Measurements from ENCODE around the gene EPHA1. TPM values are rescaled to one million over a fixed set of nuclear protein-coding genes. Genes with fewer than 3 reads are reported as not detected.

Gene EPHA1
- polyA plus RNA-seq, 1 of the 3 experiments (the other 2 are of a cell fraction) = 0.49 TPM

DNA sequence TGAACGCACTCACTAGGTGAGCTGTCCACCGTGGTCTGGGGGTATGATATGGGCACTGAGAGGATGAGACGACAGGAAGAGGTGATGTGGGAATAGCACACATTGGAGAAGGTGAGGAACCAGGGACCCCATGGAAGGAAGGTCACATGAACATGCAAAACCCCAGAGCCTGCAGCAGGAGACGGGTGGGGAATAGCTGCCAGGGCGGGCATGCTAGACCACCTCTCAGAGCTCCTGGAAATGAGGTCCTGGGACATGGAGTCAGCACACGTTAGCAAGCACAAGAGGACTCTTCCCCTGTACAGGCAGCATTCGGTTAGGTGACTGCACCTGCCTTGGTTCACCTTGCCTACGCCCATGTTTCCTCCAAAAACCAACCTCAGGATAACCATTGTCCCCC, 54.3 kb downstream of the EPHA1 start:
- no peak overlapping the region for H3K4me2 ChIP-seq
- POLR2A ChIA-PET = no interaction called here
- H3K4me3 ChIP-seq (ENCODE audit: low read depth in 2 of 2, low read length in 1 of 2) = no peak overlapping the region
- H3K27me3 ChIP-seq (ENCODE audit: insufficient read depth) = no peaks in the 10 kb centered on the region
- H3F3A ChIP-seq (replicated peaks; ENCODE audit: insufficient read depth) = no peaks in the 10 kb centered on the region
- no peaks in the 10 kb centered on the region for H3K79me2 ChIP-seq (ENCODE audit: insufficient read depth)
- DNase-seq = no peak
- H4K20me1 ChIP-seq (ENCODE audit: insufficient read depth) = no peaks in the 10 kb centered on the region
- H3K27ac ChIP-seq (ENCODE audit: low read depth in 2 of 2, low read length in 1 of 2) = no peak overlapping the region
- H3K4me1 ChIP-seq (ENCODE audit: control insufficient read depth in 1 of 2, insufficient read depth in 2 of 2, low read depth in 1 of 2, low read length in 1 of 2) = no peaks in the 10 kb centered on the region
- no peak overlapping the region for H3K9ac ChIP-seq
- H3K9me2 ChIP-seq = no peaks in the 10 kb centered on the region
- TF ChIP-seq TCF12 (IDR thresholded peaks at IDR 0.05) (no peak), CHD2 (IDR thresholded peaks at IDR 0.05; ENCODE audit: low read length, partially characterized antibody) (no peak), MEF2A (IDR thresholded peaks at IDR 0.05; ENCODE audit: borderline replicate concordance, low read depth) (no peak), ZBTB33 (IDR thresholded peaks at IDR 0.05; ENCODE audit: borderline replicate concordance, low read depth) (no peak), POLR2AphosphoS5 (IDR thresholded peaks at IDR 0.05; ENCODE audit: low read depth, low read length) (no peak), SIN3A (IDR thresholded peaks at IDR 0.05; ENCODE audit: borderline replicate concordance, low read depth, low read length) (no peak), GABPA (IDR thresholded peaks at IDR 0.05; ENCODE audit: low read depth) (no peak), RXRA (IDR thresholded peaks at IDR 0.05; ENCODE audit: borderline replicate concordance, low read depth) (no peak), RCOR1 (IDR thresholded peaks at IDR 0.05; ENCODE audit: low read length) (no peak), MXI1 (IDR thresholded peaks at IDR 0.05; ENCODE audit: low read depth, low read length) (no peak), FOXM1 (IDR thresholded peaks at IDR 0.05; ENCODE audit: low read depth) (no peak)
- peaks cover 0 to 27% of the 10 kb centered on the region in 2 experiments for H3K36me3 ChIP-seq (replicated peaks in 1 of 2; ENCODE audit: control insufficient read depth in 1 of 2, insufficient read depth in 2 of 2, low read length in 1 of 2)
- CTCF ChIA-PET = no interaction called here
- H2AFZ ChIP-seq (ENCODE audit: low read depth) = no peak overlapping the region
- WGBS (ENCODE audit: low lambda C conversion rate) = 80% methylated on average over 8 of the region's 8 CpGs
- no peaks in the 10 kb centered on the region for H3K9me3 ChIP-seq

DNA sequence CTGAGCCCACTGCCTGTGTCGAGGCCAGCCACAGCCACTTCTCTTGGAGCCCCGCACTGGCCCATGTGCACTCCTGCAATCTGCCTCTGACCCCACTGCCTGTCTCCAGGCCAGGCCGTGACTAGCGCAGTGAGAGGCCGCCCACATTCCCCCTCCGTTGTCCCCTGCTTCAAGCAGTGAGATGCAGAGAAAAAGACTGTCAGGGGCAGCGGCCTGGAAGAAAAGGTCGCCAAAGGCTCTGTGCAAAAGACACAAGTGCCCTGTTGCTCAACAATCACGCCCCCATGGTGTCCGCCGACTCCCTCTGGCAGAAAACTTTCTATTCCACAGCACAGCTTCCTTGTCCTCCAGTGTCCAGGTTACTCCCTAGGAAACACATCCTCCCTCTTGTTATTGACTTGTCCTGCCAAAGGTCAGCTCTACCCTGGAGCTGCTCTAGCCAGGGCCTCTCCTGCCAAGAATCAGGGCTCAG, 56.1 kb downstream of the EPHA1 start:
- Histone ChIP-seq H3K9ac (no peak overlapping the region), H3K4me2 (no peak overlapping the region), H3K79me2 (ENCODE audit: insufficient read depth) (no peaks in the 10 kb centered on the region), H2AFZ (ENCODE audit: low read depth) (no peak overlapping the region), H3K36me3 (replicated peaks in 1 of 2; ENCODE audit: control insufficient read depth in 1 of 2, insufficient read depth in 2 of 2, low read length in 1 of 2) (peaks cover 0 to 14% of the 10 kb centered on the region in 2 experiments), H3K27me3 (ENCODE audit: insufficient read depth) (no peaks in the 10 kb centered on the region), H3K9me2 (no peaks in the 10 kb centered on the region), H3K27ac (ENCODE audit: low read depth in 2 of 2, low read length in 1 of 2) (no peak overlapping the region), H3K4me1 (ENCODE audit: control insufficient read depth in 1 of 2, insufficient read depth in 2 of 2, low read depth in 1 of 2, low read length in 1 of 2) (no peaks in the 10 kb centered on the region), H3K9me3 (no peaks in the 10 kb centered on the region), H3F3A (replicated peaks; ENCODE audit: insufficient read depth) (no peaks in the 10 kb centered on the region), H3K4me3 (ENCODE audit: low read depth in 2 of 2, low read length in 1 of 2) (no peak overlapping the region), H4K20me1 (ENCODE audit: insufficient read depth) (no peaks in the 10 kb centered on the region)
- no peak for DNase-seq
- CTCF ChIA-PET = no interaction called here
- POLR2A ChIA-PET = no interaction called here
- WGBS (ENCODE audit: low lambda C conversion rate) = 77% methylated on average over 11 of the region's 11 CpGs
- no peak for TF ChIP-seq ELF1 (IDR thresholded peaks at IDR 0.05)
- no peak for TF ChIP-seq TAF1 (IDR thresholded peaks at IDR 0.05; ENCODE audit: borderline replicate concordance, low read depth, low read length)
- no peak for TF ChIP-seq IRF3 (IDR thresholded peaks at IDR 0.05; ENCODE audit: low read depth, low read length)
- TF ChIP-seq SIN3A (IDR thresholded peaks at IDR 0.05; ENCODE audit: borderline replicate concordance, low read depth, low read length) = no peak
- TF ChIP-seq, protein P1, sequence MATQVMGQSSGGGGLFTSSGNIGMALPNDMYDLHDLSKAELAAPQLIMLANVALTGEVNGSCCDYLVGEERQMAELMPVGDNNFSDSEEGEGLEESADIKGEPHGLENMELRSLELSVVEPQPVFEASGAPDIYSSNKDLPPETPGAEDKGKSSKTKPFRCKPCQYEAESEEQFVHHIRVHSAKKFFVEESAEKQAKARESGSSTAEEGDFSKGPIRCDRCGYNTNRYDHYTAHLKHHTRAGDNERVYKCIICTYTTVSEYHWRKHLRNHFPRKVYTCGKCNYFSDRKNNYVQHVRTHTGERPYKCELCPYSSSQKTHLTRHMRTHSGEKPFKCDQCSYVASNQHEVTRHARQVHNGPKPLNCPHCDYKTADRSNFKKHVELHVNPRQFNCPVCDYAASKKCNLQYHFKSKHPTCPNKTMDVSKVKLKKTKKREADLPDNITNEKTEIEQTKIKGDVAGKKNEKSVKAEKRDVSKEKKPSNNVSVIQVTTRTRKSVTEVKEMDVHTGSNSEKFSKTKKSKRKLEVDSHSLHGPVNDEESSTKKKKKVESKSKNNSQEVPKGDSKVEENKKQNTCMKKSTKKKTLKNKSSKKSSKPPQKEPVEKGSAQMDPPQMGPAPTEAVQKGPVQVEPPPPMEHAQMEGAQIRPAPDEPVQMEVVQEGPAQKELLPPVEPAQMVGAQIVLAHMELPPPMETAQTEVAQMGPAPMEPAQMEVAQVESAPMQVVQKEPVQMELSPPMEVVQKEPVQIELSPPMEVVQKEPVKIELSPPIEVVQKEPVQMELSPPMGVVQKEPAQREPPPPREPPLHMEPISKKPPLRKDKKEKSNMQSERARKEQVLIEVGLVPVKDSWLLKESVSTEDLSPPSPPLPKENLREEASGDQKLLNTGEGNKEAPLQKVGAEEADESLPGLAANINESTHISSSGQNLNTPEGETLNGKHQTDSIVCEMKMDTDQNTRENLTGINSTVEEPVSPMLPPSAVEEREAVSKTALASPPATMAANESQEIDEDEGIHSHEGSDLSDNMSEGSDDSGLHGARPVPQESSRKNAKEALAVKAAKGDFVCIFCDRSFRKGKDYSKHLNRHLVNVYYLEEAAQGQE (IDR thresholded peaks at IDR 0.05; ENCODE audit: low read depth, low read length) = no peak
- TF ChIP-seq TEAD4 (IDR thresholded peaks at IDR 0.05; ENCODE audit: borderline replicate concordance, insufficient read depth) = no peak
- no peak for TF ChIP-seq EP300 (IDR thresholded peaks at IDR 0.05; ENCODE audit: borderline replicate concordance in 1 of 2, low read depth in 1 of 2, low read length in 1 of 2)
- TF ChIP-seq ZBTB33 (IDR thresholded peaks at IDR 0.05; ENCODE audit: borderline replicate concordance, low read depth) = no peak
- TF ChIP-seq GABPA (IDR thresholded peaks at IDR 0.05; ENCODE audit: low read depth) = no peak
- no peak for TF ChIP-seq YY1 (IDR thresholded peaks at IDR 0.05; ENCODE audit: low read depth)
- TF ChIP-seq JUND (IDR thresholded peaks at IDR 0.05) = no peak
- no peak for TF ChIP-seq RFX5 (IDR thresholded peaks at IDR 0.05; ENCODE audit: low read length)
